Liver (tissue), 9 donors: ENCODE results near the gene SYCE3. TPM values are rescaled to one million over a fixed set of nuclear protein-coding genes. Genes with fewer than 3 reads are reported as not detected.

Experiments used
- DNase-seq: peaks from one replicate; pipeline ENCODE4 v3.0.0-alpha.2; 2017; ENCODE audit warnings: low spot score
- H3K27ac ChIP-seq, 2 donors: one replicate each; pipeline ENCODE4 v1.7.0; 2013; ENCODE audit warnings: inconsistent platforms in 2 of 2, low read length in 2 of 2, control low read depth in 1 of 2, low read depth in 1 of 2, mild to moderate bottlenecking in 1 of 2
- H3K27me3 ChIP-seq, 4 donors: one replicate each; pipeline versions ENCODE4 v1.6.1 to v1.7.0; 2013; ENCODE audit warnings: low read length in 3 of 4, inconsistent platforms in 1 of 4, mild to moderate bottlenecking in 1 of 4, moderate library complexity in 1 of 4; ENCODE audit not compliant: control insufficient read depth in 4 of 4, insufficient read depth in 4 of 4
- H3K36me3 ChIP-seq, 4 donors: one replicate each; pipeline versions ENCODE4 v1.6.1 to v1.7.0; 2013; ENCODE audit warnings: low read length in 3 of 4, mild to moderate bottlenecking in 3 of 4, low read depth in 1 of 4, moderate library complexity in 1 of 4; ENCODE audit not compliant: control insufficient read depth in 4 of 4, insufficient read depth in 3 of 4
- H3K4me1 ChIP-seq, 4 donors: one replicate each; pipeline versions ENCODE4 v1.6.1 to v1.7.0; 2013; ENCODE audit warnings: low read length in 3 of 4, mild to moderate bottlenecking in 3 of 4, moderate library complexity in 1 of 4; ENCODE audit not compliant: control insufficient read depth in 4 of 4, insufficient read depth in 4 of 4
- H3K4me3 ChIP-seq, 3 donors: one replicate each; pipeline versions ENCODE4 v1.6.1 to v1.7.0; 2013; ENCODE audit warnings: low read length in 3 of 3, control low read depth in 1 of 3, low read depth in 1 of 3, mild to moderate bottlenecking in 1 of 3
- H3K9ac ChIP-seq, 2 donors: one replicate each; pipeline ENCODE4 v1.7.0; 2013; ENCODE audit warnings: low read length in 2 of 2, mild to moderate bottlenecking in 2 of 2, moderate library complexity in 2 of 2, control low read depth in 1 of 2, low read depth in 1 of 2
- H3K9me3 ChIP-seq, 4 donors: one replicate each; pipeline versions ENCODE4 v1.6.1 to v1.7.0; 2013; ENCODE audit warnings: low read length in 3 of 4; ENCODE audit not compliant: control insufficient read depth in 4 of 4
- EGR1 ChIP-seq, 2 donors: IDR thresholded peaks; 2 replicates each; pipeline ENCODE4 v1.6.1; 2016 to 2018; ENCODE audit warnings: antibody characterized with exemption in 2 of 2, low read depth in 2 of 2
- FOXA1 ChIP-seq: IDR thresholded peaks from 2 replicates; pipeline ENCODE4 v1.6.1; 2016; ENCODE audit warnings: antibody characterized with exemption
- FOXA2 ChIP-seq: IDR thresholded peaks from 2 replicates; pipeline ENCODE4 v1.6.1; 2016; ENCODE audit warnings: antibody characterized with exemption
- GABPA ChIP-seq, 2 donors: IDR thresholded peaks in 1 of 2; conservative IDR thresholded peaks in 1 of 2; 2 replicates each; pipeline ENCODE4 v1.6.1; 2016; ENCODE audit warnings: antibody characterized with exemption in 2 of 2, mild to moderate bottlenecking in 1 of 2, moderate library complexity in 1 of 2
- HNF4A ChIP-seq, 2 donors: conservative IDR thresholded peaks; 2 replicates each; pipeline ENCODE4 v1.6.1; 2016; ENCODE audit warnings: antibody characterized with exemption in 2 of 2, mild to moderate bottlenecking in 2 of 2
- HNF4G ChIP-seq: IDR thresholded peaks from 2 replicates; pipeline ENCODE4 v1.6.1; 2016; ENCODE audit warnings: antibody characterized with exemption
- JUND ChIP-seq, 2 donors: IDR thresholded peaks; 2 replicates each; pipeline ENCODE4 v1.6.1; 2016; ENCODE audit warnings: antibody characterized with exemption in 2 of 2
- MAX ChIP-seq: IDR thresholded peaks from 2 replicates; pipeline ENCODE4 v1.6.1; 2016; ENCODE audit warnings: antibody characterized with exemption
- NR2F2 ChIP-seq: IDR thresholded peaks from 2 replicates; pipeline ENCODE4 v1.6.1; 2016; ENCODE audit warnings: antibody characterized with exemption
- RAD21 ChIP-seq, 2 donors: IDR thresholded peaks; 2 replicates each; pipeline ENCODE4 v1.6.1; 2016; ENCODE audit warnings: antibody characterized with exemption in 2 of 2, mild to moderate bottlenecking in 2 of 2
- REST ChIP-seq: IDR thresholded peaks from 2 replicates; pipeline ENCODE4 v1.6.1; 2016; ENCODE audit warnings: antibody characterized with exemption, mild to moderate bottlenecking
- RXRA ChIP-seq, 2 donors: IDR thresholded peaks; 2 replicates each; pipeline ENCODE4 v1.6.1; 2017 to 2018; ENCODE audit warnings: antibody characterized with exemption in 2 of 2, mild to moderate bottlenecking in 1 of 2
- SP1 ChIP-seq: IDR thresholded peaks from 2 replicates; pipeline ENCODE4 v1.6.1; 2018; ENCODE audit warnings: antibody characterized with exemption, mild to moderate bottlenecking
- TAF1 ChIP-seq: conservative IDR thresholded peaks from 2 replicates; pipeline ENCODE4 v1.6.1; 2016; ENCODE audit warnings: antibody characterized with exemption, mild to moderate bottlenecking
- YY1 ChIP-seq: IDR thresholded peaks from 2 replicates; pipeline ENCODE4 v1.6.1; 2016; ENCODE audit warnings: antibody characterized with exemption, mild to moderate bottlenecking
- WGBS: extraction: QIAGEN DNeasy Blood & Tissue Kit; methylation state at CpG from one replicate; pipeline ENCODE4 v1.1.7; 2013; 5-methylcytosine and 5-hydroxymethylcytosine counted together
- polyA plus RNA-seq, 2 donors: library from polyadenylated mRNA; stranded (reverse) in 1 of 2; unstranded in 1 of 2; fragments of 200-250 nt in 1 of 2; fragments of >200 nt in 1 of 2; fragmentation: Nextera tagmentation in 1 of 2; extraction: Ambion mirVana in 1 of 2; gene quantifications; one replicate each; pipeline versions ENCODE4 v1.2.1 to v1.2.3, GENCODE V29; 2013 to 2015
- total RNA-seq, 2 donors: library from RNA; depleted of rRNA; stranded (reverse); fragments of >200 nt; gene quantifications; one replicate each; pipeline ENCODE4 v1.2.3, GENCODE V29; 2014
- TF ChIP-seq, protein P1 (sequence below): IDR thresholded peaks from 2 replicates; pipeline ENCODE4 v1.6.1; 2016; ENCODE audit warnings: antibody characterized with exemption
- TF ChIP-seq, protein P2 (sequence below): fragments of 150-350 bp; IDR thresholded peaks from 2 replicates; pipeline ENCODE4 v1.5.1; 2017; ENCODE audit warnings: improper control_type of control experiment, low read depth, low read length; ENCODE audit not compliant: missing input control
- donor health status: healthy.
- donor health status: healthy.
- donor health status: healthy.
- donor health status: healthy.
- donor health status: healthy.

Gene SYCE3
- total and polyA plus RNA-seq, 4 donors, result 0.45 to 2.2 TPM; not detected in 2

GRCh38 chr22:50582493-50583293, 20.0 kb upstream of the SYCE3 start, which contains the start of gene CHKB:
Gene CHKB, minus strand, starts transcription at chr22:50582849. Its CDS starts 68 bp downstream, at chr22:50582781.
- Histone ChIP-seq H3K9me3 (no peaks in the 10 kb centered on the region), H3K4me3 (peak within 1 kb of the TSS; percentile 74 to 81 (median 74)), H3K4me1 (peaks cover 10 to 23% (median 16%) of the 10 kb centered on the region in 4 donors), H3K36me3 (peaks cover 0 to 1% (median 0%) of the 10 kb centered on the region in 4 donors), H3K27me3 (no peaks in the 10 kb centered on the region), H3K27ac (peak within 1 kb of the TSS; percentile 97 to 99), H3K9ac (peak within 1 kb of the TSS; percentile 58 to 60)
- DNase-seq, result peak; percentile 95
- under 1% methylated on average over 96 of the region's 96 CpGs for WGBS
- TF ChIP-seq, protein P1, sequence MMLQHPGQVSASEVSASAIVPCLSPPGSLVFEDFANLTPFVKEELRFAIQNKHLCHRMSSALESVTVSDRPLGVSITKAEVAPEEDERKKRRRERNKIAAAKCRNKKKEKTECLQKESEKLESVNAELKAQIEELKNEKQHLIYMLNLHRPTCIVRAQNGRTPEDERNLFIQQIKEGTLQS, result no peak
- TF ChIP-seq YY1 (peak; percentile 76), HNF4G (peak; percentile 66), JUND (IDR thresholded peaks at IDR 0.05) (no peak), HNF4A (conservative IDR thresholded peaks at IDR 0.05) (peak in 1 of 2 donors; percentile 9), MAX (no peak), NR2F2 (peak; percentile 63), REST (peak; percentile 54), SP1 (peak; percentile 71), GABPA (IDR thresholded peaks at IDR 0.05 in 1 of 2, conservative IDR thresholded peaks at IDR 0.05 in 1 of 2) (peak in 1 of 2 donors; percentile 87), RXRA (IDR thresholded peaks at IDR 0.05) (peak in 1 of 2 donors; percentile 30), TAF1 (no peak), RAD21 (IDR thresholded peaks at IDR 0.05) (peak; percentile 13 to 37), FOXA1 (no peak), FOXA2 (no peak)
- TF ChIP-seq, protein P2, sequence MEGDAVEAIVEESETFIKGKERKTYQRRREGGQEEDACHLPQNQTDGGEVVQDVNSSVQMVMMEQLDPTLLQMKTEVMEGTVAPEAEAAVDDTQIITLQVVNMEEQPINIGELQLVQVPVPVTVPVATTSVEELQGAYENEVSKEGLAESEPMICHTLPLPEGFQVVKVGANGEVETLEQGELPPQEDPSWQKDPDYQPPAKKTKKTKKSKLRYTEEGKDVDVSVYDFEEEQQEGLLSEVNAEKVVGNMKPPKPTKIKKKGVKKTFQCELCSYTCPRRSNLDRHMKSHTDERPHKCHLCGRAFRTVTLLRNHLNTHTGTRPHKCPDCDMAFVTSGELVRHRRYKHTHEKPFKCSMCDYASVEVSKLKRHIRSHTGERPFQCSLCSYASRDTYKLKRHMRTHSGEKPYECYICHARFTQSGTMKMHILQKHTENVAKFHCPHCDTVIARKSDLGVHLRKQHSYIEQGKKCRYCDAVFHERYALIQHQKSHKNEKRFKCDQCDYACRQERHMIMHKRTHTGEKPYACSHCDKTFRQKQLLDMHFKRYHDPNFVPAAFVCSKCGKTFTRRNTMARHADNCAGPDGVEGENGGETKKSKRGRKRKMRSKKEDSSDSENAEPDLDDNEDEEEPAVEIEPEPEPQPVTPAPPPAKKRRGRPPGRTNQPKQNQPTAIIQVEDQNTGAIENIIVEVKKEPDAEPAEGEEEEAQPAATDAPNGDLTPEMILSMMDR, result no peak

- 8% methylated on average over 39 of the region's 39 CpGs for WGBS
- H3K9me3 ChIP-seq, result no peaks in the 10 kb centered on the region
- peak overlapping the region; percentile 18 to 30 for H3K9ac ChIP-seq
- DNase-seq, result no peak
- peaks cover 0 to 1% (median 0%) of the 10 kb centered on the region in 4 donors for H3K36me3 ChIP-seq
- H3K4me1 ChIP-seq, result peaks cover 10 to 23% (median 16%) of the 10 kb centered on the region in 4 donors
- H3K27ac ChIP-seq, result peak overlapping the region; percentile 97 to 99
- no peaks in the 10 kb centered on the region for H3K27me3 ChIP-seq
- peak overlapping the region; percentile 74 to 77 (median 74) for H3K4me3 ChIP-seq
- no peak for TF ChIP-seq NR2F2
- TF ChIP-seq HNF4A (conservative IDR thresholded peaks at IDR 0.05), result no peak
- no peak for TF ChIP-seq EGR1 (IDR thresholded peaks at IDR 0.05; ENCODE audit: low read depth in 2 of 2)
- no peak for TF ChIP-seq FOXA2
- no peak for TF ChIP-seq REST
- TF ChIP-seq RXRA (IDR thresholded peaks at IDR 0.05), result no peak
- TF ChIP-seq, protein P2, result no peak
- TF ChIP-seq GABPA (IDR thresholded peaks at IDR 0.05 in 1 of 2, conservative IDR thresholded peaks at IDR 0.05 in 1 of 2), result no peak
- no peak for TF ChIP-seq MAX
- no peak for TF ChIP-seq YY1
- TF ChIP-seq RAD21 (IDR thresholded peaks at IDR 0.05), result no peak
Measured at GRCh38 chr22:50581950-50582492, 19.3 kb upstream of the SYCE3 start.
